ENCODE data around the gene AHRR.
A peak's percentile ranks its signal among the peaks of the same experiment; 100 is the strongest.
"Not testable (repeated sequence)": the region's sequence is repeated elsewhere in the genome, so short reads cannot be mapped to it uniquely, and the experiment has no call there.

Gene AHRR

GRCh38 chr5:369151-369868 is 47.8 kb downstream of the AHRR start:
- peaks cover 10% of the 10 kb centered on the region for H3K9me3 ChIP-seq (ENCODE audit: severe bottlenecking)
- ATAC-seq (ENCODE audit: low read depth) (peak; percentile 17; the same call in 1 of the 3 replicates), DNase-seq (ENCODE audit: low spot score) (no peak)
- no peak for TF ChIP-seq CTCF (IDR thresholded peaks at IDR 0.05; ENCODE audit: poor library complexity, severe bottlenecking)
- peaks cover 7% of the 10 kb centered on the region for H3K27me3 ChIP-seq (ENCODE audit: insufficient read depth, poor library complexity, severe bottlenecking)
- no peak overlapping the region for H3K27ac ChIP-seq (ENCODE audit: poor library complexity, severe bottlenecking)
- H3K4me1 ChIP-seq (ENCODE audit: insufficient read depth, poor library complexity, severe bottlenecking) = peaks cover 2% of the 10 kb centered on the region
- no peaks in the 10 kb centered on the region for H3K36me3 ChIP-seq (ENCODE audit: low read depth)
- H3K4me3 ChIP-seq (ENCODE audit: severe bottlenecking) = no peak overlapping the region

GRCh38 chr5:369869-370236 is 48.3 kb downstream of the AHRR start:
- not testable (repeated sequence) for H3K4me1 ChIP-seq (ENCODE audit: insufficient read depth, poor library complexity, severe bottlenecking); DNase-seq (ENCODE audit: low spot score); H3K4me3 ChIP-seq (ENCODE audit: severe bottlenecking); H3K36me3 ChIP-seq (ENCODE audit: low read depth); ATAC-seq (ENCODE audit: low read depth); H3K27ac ChIP-seq (ENCODE audit: poor library complexity, severe bottlenecking); H3K27me3 ChIP-seq (ENCODE audit: insufficient read depth, poor library complexity, severe bottlenecking); H3K9me3 ChIP-seq (ENCODE audit: severe bottlenecking)

- Histone ChIP-seq H3K9me3 (ENCODE audit: severe bottlenecking) (no peaks in the 10 kb centered on the region), H3K4me3 (ENCODE audit: severe bottlenecking) (no peak overlapping the region), H3K36me3 (ENCODE audit: low read depth) (no peaks in the 10 kb centered on the region), H3K27me3 (ENCODE audit: insufficient read depth, poor library complexity, severe bottlenecking) (peaks cover 5% of the 10 kb centered on the region), H3K4me1 (ENCODE audit: insufficient read depth, poor library complexity, severe bottlenecking) (peaks cover 2% of the 10 kb centered on the region), H3K27ac (ENCODE audit: poor library complexity, severe bottlenecking) (no peak overlapping the region)
- ATAC-seq (ENCODE audit: low read depth) = no peak
- DNase-seq (ENCODE audit: low spot score) = no peak
- no peak for TF ChIP-seq CTCF (IDR thresholded peaks at IDR 0.05; ENCODE audit: poor library complexity, severe bottlenecking)
Measured at GRCh38 chr5:370311-370958, 48.9 kb downstream of the AHRR start.

- TF ChIP-seq CTCF (IDR thresholded peaks at IDR 0.05; ENCODE audit: poor library complexity, severe bottlenecking) = no peak
- Histone ChIP-seq H3K27me3 (ENCODE audit: insufficient read depth, poor library complexity, severe bottlenecking) (peaks cover 5% of the 10 kb centered on the region), H3K36me3 (ENCODE audit: low read depth) (no peaks in the 10 kb centered on the region), H3K9me3 (ENCODE audit: severe bottlenecking) (no peaks in the 10 kb centered on the region), H3K4me3 (ENCODE audit: severe bottlenecking) (no peak overlapping the region), H3K27ac (ENCODE audit: poor library complexity, severe bottlenecking) (no peak overlapping the region), H3K4me1 (ENCODE audit: insufficient read depth, poor library complexity, severe bottlenecking) (peaks cover 2% of the 10 kb centered on the region)
- ATAC-seq (ENCODE audit: low read depth) = no peak; the same call in 2 of the 3 replicates
- peak; percentile 48 for DNase-seq (ENCODE audit: low spot score)
Measured at GRCh38 chr5:370959-371810, 49.7 kb downstream of the AHRR start.

GRCh38 chr5:371811-372555 is 50.5 kb downstream of the AHRR start:
- Histone ChIP-seq H3K4me1 (ENCODE audit: insufficient read depth, poor library complexity, severe bottlenecking) (peaks cover 2% of the 10 kb centered on the region), H3K36me3 (ENCODE audit: low read depth) (no peaks in the 10 kb centered on the region), H3K4me3 (ENCODE audit: severe bottlenecking) (no peak overlapping the region), H3K27me3 (ENCODE audit: insufficient read depth, poor library complexity, severe bottlenecking) (peaks cover 5% of the 10 kb centered on the region), H3K9me3 (ENCODE audit: severe bottlenecking) (no peaks in the 10 kb centered on the region), H3K27ac (ENCODE audit: poor library complexity, severe bottlenecking) (no peak overlapping the region)
- peak; percentile 61 for DNase-seq (ENCODE audit: low spot score)
- TF ChIP-seq CTCF (IDR thresholded peaks at IDR 0.05; ENCODE audit: poor library complexity, severe bottlenecking) = no peak
- peak; percentile 19; the same call in 2 of the 3 replicates for ATAC-seq (ENCODE audit: low read depth)

Measured in RWPE2 (cell line).